RWPE2 (cell line): Measurements from ENCODE around the gene NPEPPS.
"Not testable (repeated sequence)": the region's sequence is repeated elsewhere in the genome, so short reads cannot be mapped to it uniquely, and the experiment has no call there.

Experiments used
- ATAC-seq: fragments of 200-7000 bp; cut with Tn5 transposase; 3 replicates; pipeline ENCODE4 v1.9.1; 2021; ENCODE audit warnings: low read depth
- DNase-seq: peaks from one replicate; pipeline ENCODE4 v3.0.0-alpha.2; 2020; ENCODE audit warnings: low spot score
- H3K27ac ChIP-seq: fragments of 450-650 bp; 2 replicates; pipeline ENCODE4 v1.5.1; 2017; ENCODE audit warnings: mild to moderate bottlenecking; ENCODE audit not compliant: poor library complexity, severe bottlenecking
- H3K27me3 ChIP-seq: fragments of 250-450 bp; sonication (Bioruptor Pico); 2 replicates; pipeline ENCODE4 v1.5.1; 2021; ENCODE audit warnings: mild to moderate bottlenecking, moderate library complexity; ENCODE audit not compliant: insufficient read depth, poor library complexity, severe bottlenecking
- H3K36me3 ChIP-seq: fragments of 250-450 bp; sonication (Bioruptor Pico); 2 replicates; pipeline ENCODE4 v1.5.1; 2020; ENCODE audit warnings: low read depth, mild to moderate bottlenecking, moderate library complexity
- H3K4me1 ChIP-seq: fragments of 250-450 bp; sonication (Bioruptor Pico); 2 replicates; pipeline ENCODE4 v1.5.1; 2021; ENCODE audit warnings: mild to moderate bottlenecking, moderate library complexity; ENCODE audit not compliant: insufficient read depth, poor library complexity, severe bottlenecking
- H3K4me3 ChIP-seq: fragments of 250-450 bp; sonication (Bioruptor Pico); 2 replicates; pipeline ENCODE4 v1.5.1; 2021; ENCODE audit warnings: mild to moderate bottlenecking, moderate library complexity; ENCODE audit not compliant: severe bottlenecking
- H3K9me3 ChIP-seq: fragments of 250-450 bp; sonication (Bioruptor Pico); 2 replicates; pipeline ENCODE4 v1.5.1; 2021; ENCODE audit warnings: mild to moderate bottlenecking, moderate library complexity; ENCODE audit not compliant: severe bottlenecking
- TF ChIP-seq, protein P1 (sequence below): fragments of 450-650 bp; IDR thresholded peaks from one replicate; pipeline ENCODE4 v1.5.1; 2017; ENCODE audit warnings: mild to moderate bottlenecking, moderate library complexity; ENCODE audit not compliant: poor library complexity, severe bottlenecking

Gene NPEPPS

DNA sequence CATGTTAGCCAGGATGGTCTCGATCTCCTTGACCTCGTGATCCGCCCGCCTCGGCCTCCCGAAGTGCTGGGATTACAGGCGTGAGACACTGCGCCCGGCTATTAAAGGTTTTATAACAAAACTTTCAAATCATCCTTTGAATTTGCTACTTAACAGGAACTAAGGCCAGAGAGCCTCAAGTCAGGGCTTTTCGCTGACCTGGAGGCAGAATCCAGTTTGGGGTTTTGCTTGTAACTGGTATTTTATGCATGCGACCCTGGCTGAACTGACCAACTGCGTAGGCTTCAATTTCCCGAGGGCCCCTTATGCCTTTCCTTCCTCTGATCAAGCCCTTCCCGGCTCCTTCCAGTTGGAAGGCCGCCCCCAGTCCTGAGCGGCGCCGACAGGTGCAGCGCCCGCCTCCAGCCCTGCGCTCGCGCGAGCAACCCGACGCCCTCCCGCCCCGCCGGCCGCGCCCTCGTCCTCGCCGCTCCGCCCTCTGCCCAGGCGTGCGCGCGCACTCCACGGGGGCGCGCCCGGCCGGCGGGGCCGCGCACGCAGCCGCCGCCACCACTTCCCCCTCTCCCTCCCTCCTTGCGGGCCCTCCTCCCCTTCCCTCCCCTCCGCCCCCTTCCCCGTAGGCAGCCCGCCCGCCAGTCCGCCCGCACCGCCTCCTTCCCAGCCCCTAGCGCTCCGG lies at the start of gene NPEPPS:
Gene NPEPPS, plus strand, starts transcription at position 552 of the 676 bp plus-strand sequence. CDS start 193 bp downstream, outside the sequence.
- not testable (repeated sequence) for H3K4me1 ChIP-seq, H3K36me3 ChIP-seq, H3K27me3 ChIP-seq, H3K9me3 ChIP-seq
- Histone ChIP-seq H3K4me3 (peak within 1 kb of the TSS; percentile 45), H3K27ac (peak within 1 kb of the TSS; percentile 71)
- peak; percentile 87 for DNase-seq
- peak; percentile 68 for ATAC-seq

GRCh38 chr17:47491841-47492212 lies 39.1 kb upstream of the NPEPPS start:
- peak overlapping the region; percentile 42 for H3K27ac ChIP-seq
- peaks cover 22% of the 10 kb centered on the region for H3K36me3 ChIP-seq
- H3K4me1 ChIP-seq, DNase-seq, H3K27me3 ChIP-seq, H3K9me3 ChIP-seq, ATAC-seq: not testable (repeated sequence)
- H3K4me3 ChIP-seq = peak overlapping the region; percentile 78

DNA sequence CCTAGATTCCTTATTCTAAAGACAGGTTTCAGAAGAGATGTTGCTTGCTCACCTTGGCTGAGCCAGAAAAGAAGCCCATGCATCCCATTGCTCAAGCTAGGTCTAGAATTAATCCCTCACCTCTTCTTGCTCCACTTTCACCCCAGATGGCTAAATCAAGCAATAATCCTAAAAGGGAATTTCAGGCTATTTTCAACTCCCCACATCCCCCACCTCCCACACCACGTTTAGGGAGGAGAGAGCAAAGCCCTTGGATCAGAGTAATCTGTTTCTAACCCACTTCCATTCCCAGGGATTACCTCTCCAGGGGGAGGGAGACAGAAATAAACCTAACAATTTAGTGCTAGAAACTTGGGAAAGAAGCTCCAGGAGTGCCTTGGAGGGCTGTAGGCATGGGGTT lies 31.8 kb upstream of the NPEPPS start:
- ATAC-seq, H3K27ac ChIP-seq, H3K9me3 ChIP-seq, H3K4me3 ChIP-seq, H3K4me1 ChIP-seq, DNase-seq, H3K36me3 ChIP-seq, H3K27me3 ChIP-seq: not testable (repeated sequence)

- ATAC-seq, H3K36me3 ChIP-seq, H3K27ac ChIP-seq, DNase-seq, H3K4me1 ChIP-seq, H3K4me3 ChIP-seq, H3K9me3 ChIP-seq, H3K27me3 ChIP-seq: not testable (repeated sequence)
These were observed 31.4 kb upstream of the NPEPPS start for GRCh38 chr17:47499494-47499893.

- H3K36me3 ChIP-seq, H3K4me3 ChIP-seq, H3K4me1 ChIP-seq, DNase-seq, H3K27ac ChIP-seq, H3K9me3 ChIP-seq, H3K27me3 ChIP-seq: not testable (repeated sequence)
- TF ChIP-seq, protein P1, sequence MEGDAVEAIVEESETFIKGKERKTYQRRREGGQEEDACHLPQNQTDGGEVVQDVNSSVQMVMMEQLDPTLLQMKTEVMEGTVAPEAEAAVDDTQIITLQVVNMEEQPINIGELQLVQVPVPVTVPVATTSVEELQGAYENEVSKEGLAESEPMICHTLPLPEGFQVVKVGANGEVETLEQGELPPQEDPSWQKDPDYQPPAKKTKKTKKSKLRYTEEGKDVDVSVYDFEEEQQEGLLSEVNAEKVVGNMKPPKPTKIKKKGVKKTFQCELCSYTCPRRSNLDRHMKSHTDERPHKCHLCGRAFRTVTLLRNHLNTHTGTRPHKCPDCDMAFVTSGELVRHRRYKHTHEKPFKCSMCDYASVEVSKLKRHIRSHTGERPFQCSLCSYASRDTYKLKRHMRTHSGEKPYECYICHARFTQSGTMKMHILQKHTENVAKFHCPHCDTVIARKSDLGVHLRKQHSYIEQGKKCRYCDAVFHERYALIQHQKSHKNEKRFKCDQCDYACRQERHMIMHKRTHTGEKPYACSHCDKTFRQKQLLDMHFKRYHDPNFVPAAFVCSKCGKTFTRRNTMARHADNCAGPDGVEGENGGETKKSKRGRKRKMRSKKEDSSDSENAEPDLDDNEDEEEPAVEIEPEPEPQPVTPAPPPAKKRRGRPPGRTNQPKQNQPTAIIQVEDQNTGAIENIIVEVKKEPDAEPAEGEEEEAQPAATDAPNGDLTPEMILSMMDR = peak; percentile 59
- ATAC-seq = peak; percentile 47
These were observed 30.3 kb upstream of the NPEPPS start for GRCh38 chr17:47500620-47501019.

DNA sequence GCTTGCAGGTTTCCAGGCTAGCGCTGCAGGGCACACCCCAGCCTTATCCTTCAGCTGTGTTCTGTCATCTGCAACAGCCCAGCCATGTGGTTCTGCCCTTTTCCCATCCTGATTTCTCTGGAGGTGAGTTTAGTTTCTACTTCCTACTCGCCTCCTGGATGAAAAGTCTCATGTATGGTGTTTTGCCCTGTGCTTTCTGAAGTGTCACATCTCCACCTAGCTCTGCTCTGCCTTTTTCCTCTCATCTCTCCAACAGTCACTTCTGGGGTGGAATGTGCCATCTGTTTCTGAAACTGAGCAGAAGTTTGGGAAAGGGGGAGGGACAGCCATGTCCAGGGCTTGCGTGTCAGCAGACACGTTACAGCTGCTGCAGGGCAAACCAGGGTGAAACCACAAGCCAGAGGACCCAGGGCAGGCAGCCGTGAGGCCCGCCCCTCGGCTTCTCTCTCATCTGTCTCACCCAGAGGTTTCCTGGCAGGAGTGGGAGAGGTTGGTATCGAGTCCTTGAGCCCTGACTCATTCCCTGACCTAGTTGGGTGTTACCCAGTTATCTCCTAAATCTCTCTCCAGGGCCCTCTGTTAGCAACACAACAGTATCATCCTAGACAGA lies 28.7 kb upstream of the NPEPPS start:
- DNase-seq, H3K36me3 ChIP-seq, H3K4me3 ChIP-seq, H3K4me1 ChIP-seq, H3K27me3 ChIP-seq, H3K9me3 ChIP-seq: not testable (repeated sequence)
- peak overlapping the region; percentile 63 for H3K27ac ChIP-seq
- peak; percentile 93 for ATAC-seq

DNA sequence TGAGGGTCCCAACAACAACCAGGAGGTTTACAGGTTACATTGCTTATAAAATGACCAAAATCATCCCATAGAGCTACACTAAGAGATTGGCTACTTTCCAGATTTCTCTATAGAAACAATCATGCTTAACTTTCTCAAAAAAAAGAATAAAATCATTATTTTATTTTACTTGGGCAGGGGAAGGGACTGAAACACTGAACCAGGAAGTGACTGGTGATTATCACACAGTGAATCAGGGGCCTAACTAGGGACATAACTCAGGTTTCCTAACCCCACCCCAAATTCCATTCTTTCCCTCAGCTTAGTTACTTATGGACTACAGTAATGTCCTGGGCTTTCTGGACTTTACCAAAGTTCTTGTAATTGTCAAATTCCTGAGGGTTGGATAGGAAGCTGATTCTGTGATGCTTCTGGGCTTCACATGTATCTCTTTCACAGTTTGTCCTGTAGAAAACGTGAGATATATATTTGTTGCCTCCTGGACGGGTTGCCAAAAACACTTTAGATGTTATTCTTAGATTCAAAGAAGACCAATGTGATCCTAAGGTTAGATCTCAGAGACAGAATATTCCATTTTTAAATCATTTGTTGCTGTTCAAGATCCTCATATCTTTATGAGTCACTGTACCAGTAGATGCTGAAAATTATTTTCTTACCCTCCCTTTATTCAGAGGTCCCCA lies 28.0 kb upstream of the NPEPPS start:
- peak; percentile 68 for ATAC-seq

GRCh38 chr17:47511701-47512146 lies 19.2 kb upstream of the NPEPPS start:
- not testable (repeated sequence) for H3K9me3 ChIP-seq, H3K36me3 ChIP-seq, H3K27me3 ChIP-seq, H3K4me3 ChIP-seq, DNase-seq
- Histone ChIP-seq H3K27ac (peak overlapping the region; percentile 77), H3K4me1 (peaks cover 15% of the 10 kb centered on the region)
- peak; percentile 63 for ATAC-seq

More for the DNA sequence above, 28.0 kb upstream of the NPEPPS start:
- DNase-seq, H3K36me3 ChIP-seq, H3K4me1 ChIP-seq, H3K4me3 ChIP-seq, H3K27me3 ChIP-seq, H3K9me3 ChIP-seq: not testable (repeated sequence)
- peak overlapping the region; percentile 89 for H3K27ac ChIP-seq

- peak; percentile 35; the same call in 1 of the 3 replicates for ATAC-seq
- Histone ChIP-seq H3K4me1 (peaks cover 15% of the 10 kb centered on the region), H3K27ac (peak overlapping the region; percentile 77)
- H3K27me3 ChIP-seq, H3K9me3 ChIP-seq, DNase-seq, H3K4me3 ChIP-seq, H3K36me3 ChIP-seq: not testable (repeated sequence)
These were observed 17.6 kb upstream of the NPEPPS start for GRCh38 chr17:47513301-47513700.

- not testable (repeated sequence) for H3K4me3 ChIP-seq, H3K4me1 ChIP-seq, H3K27me3 ChIP-seq, H3K27ac ChIP-seq, H3K36me3 ChIP-seq, H3K9me3 ChIP-seq, DNase-seq
- peak; percentile 76 for ATAC-seq
These were observed 12.0 kb upstream of the NPEPPS start for GRCh38 chr17:47518880-47519279.
